ENCODE results near the gene GNG13.

DNA sequence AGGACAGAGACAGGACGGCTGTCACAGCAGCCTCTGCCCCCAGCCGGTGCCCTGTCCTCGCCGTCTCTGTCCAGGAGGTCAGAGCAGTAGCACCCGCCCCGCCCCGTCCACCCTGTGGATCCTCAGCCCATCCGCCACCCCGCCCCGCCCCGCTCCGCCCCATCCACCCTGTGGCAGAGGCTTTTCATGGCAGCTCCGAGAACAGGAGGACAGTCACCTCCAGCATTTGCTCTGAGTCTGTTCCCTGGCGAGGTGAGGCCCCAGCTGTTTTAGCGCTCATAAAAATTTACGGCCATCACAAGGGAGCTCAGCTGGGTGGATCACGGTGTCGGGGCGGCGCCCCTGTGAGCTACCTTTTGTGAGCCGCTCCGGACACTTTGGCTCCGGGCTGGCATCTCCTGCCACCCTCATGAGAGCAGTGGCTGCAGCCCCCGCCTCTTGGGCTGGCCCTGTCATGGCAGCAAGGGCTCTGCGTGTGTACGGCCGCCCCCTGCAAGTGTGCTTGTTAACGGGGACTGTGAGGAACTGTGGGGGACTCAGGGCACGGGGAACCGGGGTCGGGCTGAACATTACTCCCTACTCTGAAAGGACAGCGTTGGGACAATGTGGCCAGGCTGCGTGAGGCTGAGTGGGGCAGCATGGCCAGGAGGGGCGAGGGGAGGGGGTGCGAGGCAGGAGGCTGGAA is 32.3 kb upstream of the GNG13 start:
- TF ChIP-seq, protein P1, sequence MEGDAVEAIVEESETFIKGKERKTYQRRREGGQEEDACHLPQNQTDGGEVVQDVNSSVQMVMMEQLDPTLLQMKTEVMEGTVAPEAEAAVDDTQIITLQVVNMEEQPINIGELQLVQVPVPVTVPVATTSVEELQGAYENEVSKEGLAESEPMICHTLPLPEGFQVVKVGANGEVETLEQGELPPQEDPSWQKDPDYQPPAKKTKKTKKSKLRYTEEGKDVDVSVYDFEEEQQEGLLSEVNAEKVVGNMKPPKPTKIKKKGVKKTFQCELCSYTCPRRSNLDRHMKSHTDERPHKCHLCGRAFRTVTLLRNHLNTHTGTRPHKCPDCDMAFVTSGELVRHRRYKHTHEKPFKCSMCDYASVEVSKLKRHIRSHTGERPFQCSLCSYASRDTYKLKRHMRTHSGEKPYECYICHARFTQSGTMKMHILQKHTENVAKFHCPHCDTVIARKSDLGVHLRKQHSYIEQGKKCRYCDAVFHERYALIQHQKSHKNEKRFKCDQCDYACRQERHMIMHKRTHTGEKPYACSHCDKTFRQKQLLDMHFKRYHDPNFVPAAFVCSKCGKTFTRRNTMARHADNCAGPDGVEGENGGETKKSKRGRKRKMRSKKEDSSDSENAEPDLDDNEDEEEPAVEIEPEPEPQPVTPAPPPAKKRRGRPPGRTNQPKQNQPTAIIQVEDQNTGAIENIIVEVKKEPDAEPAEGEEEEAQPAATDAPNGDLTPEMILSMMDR (IDR thresholded peaks at IDR 0.05) = no peak
- no peak for TF ChIP-seq ZFX (IDR thresholded peaks at IDR 0.05; ENCODE audit: borderline replicate concordance)

All from 22Rv1 (cell line).